ENCODE results near the gene GOSR1. TPM values are rescaled to one million over a fixed set of nuclear protein-coding genes. Genes with fewer than 3 reads are reported as not detected.

The GOSR1 gene
- total and polyA plus RNA-seq, 2 donors (not counting 3 experiments of a cell fraction or from before 2014, with no cell fraction given): 13.8 to 41.0 TPM

DNA sequence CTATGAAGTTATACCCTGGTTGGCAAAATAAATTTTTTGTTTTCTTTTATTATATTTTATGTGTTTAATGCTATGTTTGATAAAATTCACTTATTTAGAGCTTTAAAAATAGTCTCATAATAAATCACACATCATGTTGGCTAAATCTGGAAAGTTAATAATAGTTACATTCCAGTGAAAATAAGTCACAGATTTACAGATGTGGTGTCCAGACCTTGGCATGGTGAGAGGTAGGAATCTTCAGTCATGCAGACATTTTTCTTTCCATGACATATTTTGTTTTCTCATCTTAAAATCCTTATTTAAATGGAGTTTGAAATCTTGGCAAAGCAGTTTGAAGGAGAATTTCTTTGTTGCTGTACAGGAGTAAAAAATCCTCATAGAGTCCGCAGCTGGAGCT is 48.1 kb upstream of the GOSR1 start:
- H3K4me2 ChIP-seq (ENCODE audit: insufficient read depth, low read length): no peak overlapping the region
- no peaks in the 10 kb centered on the region for H3K9me3 ChIP-seq (replicated peaks; ENCODE audit: control insufficient read depth, insufficient read depth, low read length)
- no peak overlapping the region for H3K9ac ChIP-seq (replicated peaks; ENCODE audit: extremely low read depth, insufficient read depth, low read length)
- intact Hi-C loops (cut with micrococcal nuclease): no loop called here
- H2AFZ ChIP-seq (ENCODE audit: low read depth, low read length): no peak overlapping the region
- TF ChIP-seq JUN (IDR thresholded peaks at IDR 0.05; ENCODE audit: borderline replicate concordance, insufficient read depth, insufficient read length, low read depth): no peak
- TF ChIP-seq FOS (IDR thresholded peaks at IDR 0.05; ENCODE audit: borderline replicate concordance, insufficient read depth, low read length): no peak
- TF ChIP-seq, protein P1, sequence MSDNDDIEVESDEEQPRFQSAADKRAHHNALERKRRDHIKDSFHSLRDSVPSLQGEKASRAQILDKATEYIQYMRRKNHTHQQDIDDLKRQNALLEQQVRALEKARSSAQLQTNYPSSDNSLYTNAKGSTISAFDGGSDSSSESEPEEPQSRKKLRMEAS (IDR thresholded peaks at IDR 0.05; ENCODE audit: insufficient read depth, insufficient read length): no peak
- TF ChIP-seq GATA2 (IDR thresholded peaks at IDR 0.05; ENCODE audit: insufficient read depth, insufficient read length, low read depth, low read length): no peak
- no peak for TF ChIP-seq POLR2AphosphoS5 (IDR thresholded peaks at IDR 0.05; ENCODE audit: insufficient read depth, low read depth, low read length)
- no peak for TF ChIP-seq MYC (IDR thresholded peaks at IDR 0.05; ENCODE audit: low read depth, low read length)
- TF ChIP-seq, protein P2, sequence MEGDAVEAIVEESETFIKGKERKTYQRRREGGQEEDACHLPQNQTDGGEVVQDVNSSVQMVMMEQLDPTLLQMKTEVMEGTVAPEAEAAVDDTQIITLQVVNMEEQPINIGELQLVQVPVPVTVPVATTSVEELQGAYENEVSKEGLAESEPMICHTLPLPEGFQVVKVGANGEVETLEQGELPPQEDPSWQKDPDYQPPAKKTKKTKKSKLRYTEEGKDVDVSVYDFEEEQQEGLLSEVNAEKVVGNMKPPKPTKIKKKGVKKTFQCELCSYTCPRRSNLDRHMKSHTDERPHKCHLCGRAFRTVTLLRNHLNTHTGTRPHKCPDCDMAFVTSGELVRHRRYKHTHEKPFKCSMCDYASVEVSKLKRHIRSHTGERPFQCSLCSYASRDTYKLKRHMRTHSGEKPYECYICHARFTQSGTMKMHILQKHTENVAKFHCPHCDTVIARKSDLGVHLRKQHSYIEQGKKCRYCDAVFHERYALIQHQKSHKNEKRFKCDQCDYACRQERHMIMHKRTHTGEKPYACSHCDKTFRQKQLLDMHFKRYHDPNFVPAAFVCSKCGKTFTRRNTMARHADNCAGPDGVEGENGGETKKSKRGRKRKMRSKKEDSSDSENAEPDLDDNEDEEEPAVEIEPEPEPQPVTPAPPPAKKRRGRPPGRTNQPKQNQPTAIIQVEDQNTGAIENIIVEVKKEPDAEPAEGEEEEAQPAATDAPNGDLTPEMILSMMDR (IDR thresholded peaks at IDR 0.05; ENCODE audit: extremely low read depth in 1 of 2, insufficient read depth in 1 of 2, low read depth in 1 of 2, low read length in 2 of 2): no peak
- TF ChIP-seq POLR2A (IDR thresholded peaks at IDR 0.05; ENCODE audit: low read depth, low read length): no peak
- TF ChIP-seq EZH2 (IDR thresholded peaks at IDR 0.05; ENCODE audit: borderline replicate concordance, low read depth, low read length, severe bottlenecking): no peak
- H3K27ac ChIP-seq (ENCODE audit: insufficient read depth, low read depth, low read length): no peak overlapping the region
- POLR2A ChIA-PET: no interaction called here
- H3K27me3 ChIP-seq (ENCODE audit: control insufficient read depth in 2 of 2, insufficient read depth in 2 of 2, low read length in 2 of 2): no peaks in the 10 kb centered on the region
- DNase-seq (ENCODE audit: low read depth, low spot score) (no peak), FAIRE-seq (no peak)
- H3K4me1 ChIP-seq (ENCODE audit: control insufficient read depth, extremely low read depth, insufficient read depth, low read length): peaks cover 13% of the 10 kb centered on the region
- no peaks in the 10 kb centered on the region for H3K36me3 ChIP-seq (ENCODE audit: control insufficient read depth in 2 of 2, extremely low read depth in 1 of 2, insufficient read depth in 2 of 2, low read length in 2 of 2)
- CTCF ChIA-PET: no interaction called here
- no peaks in the 10 kb centered on the region for H4K20me1 ChIP-seq (replicated peaks; ENCODE audit: control insufficient read depth, extremely low read depth, insufficient read depth, low read length)
- H3K4me3 ChIP-seq (replicated peaks in 1 of 3; ENCODE audit: insufficient read depth in 1 of 3, low read depth in 1 of 3, low read length in 3 of 3): no peak overlapping the region
- H3K9me1 ChIP-seq (replicated peaks; ENCODE audit: control insufficient read depth, extremely low read depth, insufficient read depth, low read length): peaks cover 2% of the 10 kb centered on the region
- H3K79me2 ChIP-seq (ENCODE audit: control insufficient read depth, insufficient read depth, low read length): no peaks in the 10 kb centered on the region
- dilution Hi-C loops (cut with MboI; ENCODE audit: extremely low pct_ligation_motif_present, low sequenced_read_pairs): no loop called here
- no TSS peak for BruUV-seq (replicated peaks)
